ENCODE data around the gene SETD1A. TPM values are rescaled to one million over a fixed set of nuclear protein-coding genes. Genes with fewer than 3 reads are reported as not detected.

The SETD1A gene
- total and polyA plus RNA-seq, 5 donors, result 9.6 to 11.6 (median 10.2) TPM

DNA sequence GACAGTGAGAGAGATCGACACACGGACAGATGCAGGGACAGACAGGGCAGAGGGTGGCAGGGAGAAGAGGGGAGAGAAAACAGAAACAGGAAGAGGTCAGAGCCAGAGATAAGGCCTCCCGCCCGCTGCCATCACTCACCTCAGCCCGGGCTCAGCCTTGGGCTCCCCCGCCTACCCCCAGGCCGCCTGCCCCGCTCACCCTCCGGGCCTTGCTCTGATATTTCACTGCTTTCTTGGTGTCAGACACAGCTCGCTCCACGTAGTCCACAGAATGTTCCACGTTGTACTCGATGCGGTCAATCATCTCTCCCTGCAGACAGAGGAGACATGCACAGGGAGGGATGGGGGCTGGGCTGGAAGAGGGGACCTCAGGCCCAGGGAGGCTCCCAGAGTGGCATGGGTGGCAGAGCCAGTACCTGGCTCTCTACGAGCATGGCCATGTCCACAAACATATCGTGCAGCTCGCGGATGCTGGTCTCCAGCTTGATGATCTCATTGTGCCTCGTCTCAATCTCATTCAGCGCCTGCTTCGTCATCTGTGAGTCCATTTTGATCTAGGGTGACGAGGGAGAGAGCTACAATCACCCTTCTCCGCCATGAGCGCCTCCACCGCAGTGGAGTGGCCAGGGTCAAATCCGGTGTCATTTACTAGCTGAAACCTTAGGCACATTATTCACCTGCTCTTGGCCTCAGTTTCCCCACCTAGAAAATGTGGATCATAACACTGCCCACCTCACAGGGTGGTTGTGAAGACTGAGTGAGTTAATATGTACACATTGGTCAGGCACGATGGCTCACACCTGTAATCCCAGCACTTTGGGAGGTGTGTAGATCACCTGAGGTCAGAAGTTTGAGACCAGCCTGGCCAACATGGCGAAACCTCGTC is 35.6 kb downstream of the SETD1A start:
- H3K9me3 ChIP-seq (ENCODE audit: control insufficient read depth, low read length), result no peaks in the 10 kb centered on the region
- no peaks in the 10 kb centered on the region for H3K4me1 ChIP-seq (ENCODE audit: control insufficient read depth, insufficient read depth, low read length)
- intact Hi-C loops (cut with DNase I), result no loop called here
- no peak overlapping the region for H3K27ac ChIP-seq (ENCODE audit: low read length)
- ATAC-seq (no peak), DNase-seq (peak in 1 of 3 donors; percentile 33)
- no peak overlapping the region for H3K4me3 ChIP-seq (ENCODE audit: low read length)
- no peaks in the 10 kb centered on the region for H3K27me3 ChIP-seq (ENCODE audit: control insufficient read depth, insufficient read depth)
- WGBS, result 67% methylated on average over 29 of the region's 29 CpGs

DNA sequence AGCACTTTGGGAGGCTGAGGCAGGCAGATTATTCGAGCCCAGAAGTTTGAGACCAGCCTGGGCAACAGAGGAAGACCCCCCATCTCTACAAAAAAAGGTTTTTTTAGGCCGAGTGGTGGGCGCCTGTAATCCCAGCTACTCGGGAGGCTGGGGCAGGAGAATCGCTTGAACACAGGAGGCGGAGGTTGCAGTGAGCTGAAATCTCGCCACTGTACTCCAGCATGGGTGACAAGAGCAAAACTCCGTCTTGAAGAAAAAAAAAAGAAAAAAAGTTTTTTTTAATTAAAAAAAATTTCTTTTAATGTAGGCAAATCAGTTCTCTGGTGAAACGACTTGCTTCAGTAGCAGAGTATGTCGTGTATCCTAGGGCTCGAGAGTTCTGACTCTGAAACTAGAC is 38.4 kb downstream of the SETD1A start:
- 81% methylated on average over 11 of the region's 11 CpGs for WGBS
- Histone ChIP-seq H3K27ac (ENCODE audit: low read length) (no peak overlapping the region), H3K4me1 (ENCODE audit: control insufficient read depth, insufficient read depth, low read length) (no peaks in the 10 kb centered on the region), H3K27me3 (ENCODE audit: control insufficient read depth, insufficient read depth) (no peaks in the 10 kb centered on the region), H3K4me3 (ENCODE audit: low read length) (no peak overlapping the region), H3K9me3 (ENCODE audit: control insufficient read depth, low read length) (no peaks in the 10 kb centered on the region)
- no peak for DNase-seq
- intact Hi-C loops (cut with DNase I), result no loop called here
- no peak for ATAC-seq

DNA sequence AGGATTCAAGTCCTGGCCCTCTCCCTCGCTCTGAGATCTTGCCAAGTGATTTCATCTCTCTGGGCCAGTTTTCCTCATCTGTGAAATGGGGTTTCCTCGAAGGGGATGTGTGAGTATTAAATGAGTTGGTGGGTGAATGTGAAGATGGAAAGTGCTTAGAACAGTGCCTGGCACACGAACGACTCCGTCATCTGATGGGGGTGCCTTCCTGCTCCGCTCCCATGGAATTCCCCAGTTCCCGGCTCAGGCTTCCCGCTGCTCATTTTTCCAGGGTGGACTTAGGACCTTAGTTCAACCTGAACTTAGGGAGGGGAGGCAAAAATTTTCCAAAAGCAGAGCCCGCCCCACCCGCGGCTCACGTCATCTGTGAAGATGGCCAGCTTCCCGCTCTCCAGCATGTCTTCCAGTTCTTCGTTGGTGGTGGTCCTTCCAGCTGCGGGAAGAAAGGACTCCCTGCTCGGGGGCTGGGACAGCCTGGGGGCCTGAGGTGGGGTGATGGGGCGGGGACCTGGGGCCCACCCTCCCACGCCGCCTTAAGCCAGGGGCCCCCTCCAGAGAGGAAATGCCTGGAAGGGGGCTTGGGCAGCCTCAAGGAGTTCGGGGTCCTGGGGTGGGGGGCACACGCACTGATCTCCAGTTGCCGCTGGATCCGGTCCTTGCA is 38.9 kb downstream of the SETD1A start:
- Histone ChIP-seq H3K4me3 (ENCODE audit: low read length) (peak overlapping the region; percentile 31), H3K27ac (ENCODE audit: low read length) (no peak overlapping the region), H3K9me3 (ENCODE audit: control insufficient read depth, low read length) (no peaks in the 10 kb centered on the region), H3K4me1 (ENCODE audit: control insufficient read depth, insufficient read depth, low read length) (no peaks in the 10 kb centered on the region), H3K27me3 (ENCODE audit: control insufficient read depth, insufficient read depth) (no peaks in the 10 kb centered on the region)
- intact Hi-C loops (cut with DNase I), result no loop called here
- ATAC-seq, result peak; percentile 11 to 55
- DNase-seq, result peak; percentile 46 to 77 (median 76)
- 25% methylated on average over 23 of the region's 23 CpGs for WGBS

DNA sequence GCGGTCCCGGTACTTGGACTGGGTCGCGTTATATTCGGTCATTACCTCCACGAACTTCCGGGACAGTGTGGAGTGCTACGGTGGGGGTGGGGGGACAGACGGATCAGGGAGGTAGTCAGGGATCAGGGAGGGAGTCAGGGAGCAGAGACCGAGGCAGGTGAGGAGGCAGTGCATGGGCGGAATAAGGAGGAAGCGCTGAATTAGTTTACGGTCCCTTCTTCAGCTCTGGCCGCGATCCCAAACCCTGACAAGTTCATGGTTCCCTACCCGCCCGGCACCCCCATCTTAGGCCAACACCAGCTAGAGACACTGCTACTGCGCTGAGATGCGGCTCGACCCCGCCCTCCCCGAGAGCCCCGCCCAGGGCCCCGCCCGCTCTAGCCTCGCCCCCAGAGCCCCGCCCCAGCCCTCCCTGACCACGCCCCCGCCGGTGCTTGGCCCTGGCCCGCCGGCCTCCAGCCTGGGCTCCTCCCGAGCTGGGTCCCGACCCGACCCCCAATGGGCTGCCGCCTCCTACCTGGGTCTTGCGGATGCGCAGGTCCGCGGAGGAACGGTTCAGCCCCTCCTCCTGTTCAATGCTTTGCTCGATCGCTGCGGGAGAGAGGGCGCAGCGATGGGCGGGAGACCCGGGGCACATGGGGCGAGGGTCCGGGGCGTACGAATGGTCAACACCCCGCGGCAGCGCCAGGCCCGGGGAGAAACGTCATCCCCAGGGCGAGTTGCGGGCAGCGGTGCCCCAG is 39.6 kb downstream of the SETD1A start:
- 3% methylated on average over 60 of the region's 60 CpGs for WGBS
- intact Hi-C loops (cut with DNase I), result no loop called here

DNA sequence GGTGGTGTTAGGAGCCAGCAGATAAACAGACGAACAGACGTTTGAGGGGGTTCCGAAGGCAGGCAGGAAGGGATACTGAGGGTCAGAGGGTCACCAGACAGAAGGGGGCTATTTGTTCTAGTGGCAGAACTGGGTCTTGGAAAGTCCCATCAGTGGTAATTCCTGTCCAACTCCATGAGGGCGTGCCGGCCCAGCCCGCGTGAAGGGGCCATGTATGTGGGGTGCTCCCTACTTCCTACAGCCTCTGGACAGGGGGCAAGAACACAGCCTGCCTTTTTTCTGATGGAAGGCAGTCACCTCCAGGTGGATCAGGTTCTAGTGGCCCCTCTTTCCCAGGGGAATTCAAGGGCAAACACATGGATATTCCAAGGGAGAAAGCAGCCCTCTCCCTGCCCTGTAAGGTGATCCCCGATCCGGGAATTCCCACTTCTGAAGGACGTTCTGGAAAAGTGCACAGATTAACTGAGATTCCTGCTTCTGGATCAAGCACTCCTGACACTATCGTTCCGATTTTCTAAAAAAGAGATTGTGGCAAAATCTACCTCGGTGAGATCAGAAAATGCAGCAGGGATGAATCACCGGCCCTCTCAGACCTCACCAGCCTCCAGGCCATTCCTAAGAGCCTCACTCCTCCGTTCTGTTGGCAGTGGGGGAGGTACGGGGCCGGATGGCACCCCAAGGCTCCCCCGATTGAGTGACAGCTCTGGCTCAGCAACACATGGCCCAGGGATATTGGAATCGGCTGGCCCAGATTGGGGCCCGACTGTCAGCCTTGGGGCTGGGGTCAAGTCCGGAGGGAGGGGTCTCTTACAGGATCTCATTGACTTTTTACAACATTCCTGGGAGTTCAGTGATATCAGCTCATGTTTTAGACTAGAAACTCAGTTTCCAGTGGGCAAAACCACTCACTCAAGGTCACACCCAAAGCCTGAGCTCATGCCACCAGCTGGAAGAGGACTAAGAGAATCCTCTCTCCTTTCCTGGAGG is 40.5 kb downstream of the SETD1A start:
- intact Hi-C loops (cut with DNase I), result no loop called here
- WGBS, result 64% methylated on average over 21 of the region's 21 CpGs
- H3K27ac ChIP-seq (ENCODE audit: low read length), result no peak overlapping the region
- no peaks in the 10 kb centered on the region for H3K9me3 ChIP-seq (ENCODE audit: control insufficient read depth, low read length)
- H3K4me3 ChIP-seq (ENCODE audit: low read length), result peak overlapping the region; percentile 31
- H3K4me1 ChIP-seq (ENCODE audit: control insufficient read depth, insufficient read depth, low read length), result no peaks in the 10 kb centered on the region
- DNase-seq, result peak in 2 of 3 donors; percentile 50 to 60
- ATAC-seq, result peak; percentile 4 to 6
- H3K27me3 ChIP-seq (ENCODE audit: control insufficient read depth, insufficient read depth), result no peaks in the 10 kb centered on the region

More for the DNA sequence above, 39.6 kb downstream of the SETD1A start:
- DNase-seq, result peak; percentile 86 to 94 (median 93)
- Histone ChIP-seq H3K27ac (ENCODE audit: low read length) (no peak overlapping the region), H3K27me3 (ENCODE audit: control insufficient read depth, insufficient read depth) (no peaks in the 10 kb centered on the region), H3K4me3 (ENCODE audit: low read length) (peak overlapping the region; percentile 31), H3K4me1 (ENCODE audit: control insufficient read depth, insufficient read depth, low read length) (no peaks in the 10 kb centered on the region), H3K9me3 (ENCODE audit: control insufficient read depth, low read length) (no peaks in the 10 kb centered on the region)
- peak; percentile 95 to 96 for ATAC-seq

DNA sequence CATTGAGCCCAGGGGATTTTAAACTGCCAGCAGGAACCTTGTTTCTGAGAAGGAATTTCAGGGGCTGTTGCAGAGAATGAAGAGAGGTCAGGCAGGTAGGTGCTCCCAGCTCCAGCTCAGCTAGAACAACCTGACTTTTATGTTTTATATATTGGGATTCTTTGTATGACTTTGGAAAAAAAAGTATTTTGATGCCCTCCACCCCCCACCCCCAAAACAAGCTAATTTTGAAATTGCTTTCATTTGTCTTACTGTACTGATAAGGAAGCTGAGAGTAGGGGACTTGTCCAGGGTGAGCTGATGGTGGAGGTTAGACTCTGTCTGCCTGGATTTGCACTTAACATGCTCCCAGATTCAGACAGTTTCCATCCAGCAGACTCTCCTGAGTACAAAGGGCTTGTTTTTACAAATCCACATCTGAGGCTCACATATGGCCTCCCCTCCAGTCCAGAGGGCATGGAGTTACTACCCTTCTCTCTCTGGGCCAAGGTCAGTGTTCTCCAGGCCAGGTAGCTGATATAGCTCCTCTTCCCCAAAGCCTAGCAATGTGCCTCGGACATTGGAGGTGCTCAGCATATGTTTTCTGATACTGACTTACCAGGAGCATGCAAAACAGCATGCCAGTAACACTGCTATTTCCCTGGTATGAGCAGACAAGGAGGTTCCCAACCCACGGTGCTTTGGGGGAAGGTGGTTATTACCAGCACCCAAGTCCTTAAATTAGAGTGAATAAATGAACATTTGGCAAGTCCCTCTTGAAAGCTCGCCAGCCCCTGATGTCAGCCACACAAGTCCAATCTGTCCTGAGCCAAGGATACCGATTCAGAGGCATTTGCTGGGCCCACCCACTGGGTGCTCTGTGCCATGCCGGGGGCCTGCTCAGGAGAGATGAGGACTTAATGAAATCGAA is 41.6 kb downstream of the SETD1A start:
- Histone ChIP-seq H3K4me3 (ENCODE audit: low read length) (no peak overlapping the region), H3K27me3 (ENCODE audit: control insufficient read depth, insufficient read depth) (no peaks in the 10 kb centered on the region), H3K4me1 (ENCODE audit: control insufficient read depth, insufficient read depth, low read length) (no peaks in the 10 kb centered on the region), H3K9me3 (ENCODE audit: control insufficient read depth, low read length) (no peaks in the 10 kb centered on the region), H3K27ac (ENCODE audit: low read length) (peak overlapping the region; percentile 31)
- WGBS, result 57% methylated on average over 6 of the region's 6 CpGs
- intact Hi-C loops (cut with DNase I), result no loop called here
- peak in 2 of 3 donors; percentile 66 to 74 for DNase-seq
- ATAC-seq, result no peak

DNA sequence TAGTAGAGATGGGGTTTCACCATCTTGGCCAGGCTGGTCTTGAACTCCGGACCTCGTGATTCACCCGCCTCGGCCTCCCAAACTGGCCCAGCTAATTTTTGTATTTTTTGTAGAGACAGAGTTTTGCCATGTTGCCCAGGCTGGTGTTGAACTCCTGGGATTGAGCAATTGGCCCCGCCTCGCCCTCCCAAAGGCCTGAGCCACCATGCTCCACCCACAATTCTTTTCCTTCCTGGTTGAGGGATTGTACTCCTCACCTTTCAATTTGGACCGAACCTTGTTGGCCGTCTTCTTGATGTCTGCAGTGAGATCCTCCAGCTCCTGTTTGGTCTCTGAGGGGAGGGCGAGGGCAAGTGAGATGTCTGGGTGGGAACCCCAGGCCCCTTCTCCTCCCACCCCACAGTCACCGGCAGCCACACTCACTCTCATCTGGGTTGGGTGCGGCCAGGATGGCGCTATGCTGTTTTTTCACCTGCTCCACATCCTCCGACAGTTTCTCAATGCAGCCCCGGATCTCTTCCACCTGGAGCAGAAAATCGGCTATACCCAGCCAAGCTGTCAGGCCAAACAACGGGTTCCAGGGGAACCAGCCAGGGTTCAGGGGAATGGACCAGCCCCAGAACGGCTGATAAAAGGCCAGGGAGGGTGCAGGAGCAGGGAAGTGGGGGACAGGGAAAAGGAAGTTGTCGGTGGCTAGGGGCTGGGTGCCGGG is 43.3 kb downstream of the SETD1A start:
- intact Hi-C loops (cut with DNase I), result no loop called here
- ATAC-seq, result no peak

DNA sequence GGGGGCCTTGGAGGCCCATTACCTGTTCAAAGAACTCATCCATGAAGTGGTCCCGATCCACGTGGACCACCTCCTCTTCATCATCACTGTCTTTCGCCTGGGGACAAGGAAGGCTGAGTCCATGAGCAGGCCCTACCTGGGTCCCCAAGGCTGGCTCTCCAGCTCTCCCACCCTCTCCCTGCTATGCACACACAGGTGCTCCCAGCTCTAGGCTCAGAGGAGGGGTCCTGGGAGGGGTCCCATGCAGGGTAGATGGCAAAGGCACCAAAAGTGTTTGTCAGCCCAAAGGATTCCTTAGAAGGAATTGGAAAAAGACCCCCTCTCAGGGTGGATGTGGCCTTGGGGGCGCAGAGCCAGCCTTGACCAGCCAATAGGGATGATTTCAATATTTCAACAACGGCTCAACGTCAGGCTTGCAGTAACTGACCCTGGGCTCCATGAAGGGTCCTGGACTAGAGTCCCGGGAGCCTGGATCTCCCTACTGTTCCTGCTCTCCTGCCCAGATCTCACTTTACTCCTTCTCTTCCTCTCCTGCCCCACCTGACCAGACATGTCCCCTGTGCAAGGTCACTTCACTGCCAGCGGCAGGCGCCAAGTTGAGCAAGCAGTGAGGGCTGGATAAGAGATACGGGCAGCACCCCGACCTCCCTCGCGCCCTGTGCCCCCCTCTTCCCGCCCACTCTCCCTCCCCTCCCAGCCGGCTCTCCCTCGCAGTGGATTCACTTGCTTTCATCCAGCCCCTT is 44.1 kb downstream of the SETD1A start:
- no peak overlapping the region for H3K4me3 ChIP-seq (ENCODE audit: low read length)
- no peak overlapping the region for H3K27ac ChIP-seq (ENCODE audit: low read length)
- no peaks in the 10 kb centered on the region for H3K9me3 ChIP-seq (ENCODE audit: control insufficient read depth, low read length)
- ATAC-seq (no peak), DNase-seq (peak in 2 of 3 donors; percentile 58 to 62)
- 50% methylated on average over 16 of the region's 16 CpGs for WGBS
- H3K27me3 ChIP-seq (ENCODE audit: control insufficient read depth, insufficient read depth), result no peaks in the 10 kb centered on the region
- H3K4me1 ChIP-seq (ENCODE audit: control insufficient read depth, insufficient read depth, low read length), result no peaks in the 10 kb centered on the region
- intact Hi-C loops (cut with DNase I), result no loop called here

More for the DNA sequence above, 43.3 kb downstream of the SETD1A start:
- no peaks in the 10 kb centered on the region for H3K27me3 ChIP-seq (ENCODE audit: control insufficient read depth, insufficient read depth)
- no peaks in the 10 kb centered on the region for H3K4me1 ChIP-seq (ENCODE audit: control insufficient read depth, insufficient read depth, low read length)
- no peaks in the 10 kb centered on the region for H3K9me3 ChIP-seq (ENCODE audit: control insufficient read depth, low read length)
- no peak overlapping the region for H3K4me3 ChIP-seq (ENCODE audit: low read length)
- no peak overlapping the region for H3K27ac ChIP-seq (ENCODE audit: low read length)
- WGBS, result 88% methylated on average over 19 of the region's 19 CpGs
- DNase-seq, result peak in 1 of 3 donors; percentile 33
